Gastrocnemius medialis (tissue), 4 donors: ENCODE data around the gene EDC3. TPM values are rescaled to one million over a fixed set of nuclear protein-coding genes. Genes with fewer than 3 reads are reported as not detected.
A peak's percentile ranks its signal among the peaks of the same experiment; 100 is the strongest.

Source experiments
- ATAC-seq, 2 donors: fragments of 150-250 bp; one replicate each; pipeline ENCODE4 v1.9.1; 2016
- DNase-seq, 2 donors: peaks; one replicate each; pipeline ENCODE4 v3.0.0-alpha.2; 2019
- H3K27ac ChIP-seq, 4 donors: fragments of 200-600 bp; sonication (generic); 1 replicate in 1 of 4; 2 replicates in 3 of 4; pipeline ENCODE4 v1.5.1; 2016 to 2018; ENCODE audit warnings: mild to moderate bottlenecking in 2 of 4, moderate library complexity in 1 of 4
- H3K27me3 ChIP-seq, 3 donors: fragments of 200-600 bp; sonication (generic) in 2 of 3; 1 replicate in 1 of 3; 2 replicates in 2 of 3; pipeline versions ENCODE4 v1.5.1 to v1.6.0; 2016 to 2019; ENCODE audit warnings: mild to moderate bottlenecking in 1 of 3, moderate library complexity in 1 of 3
- H3K36me3 ChIP-seq, 2 donors: fragments of 200-600 bp; sonication (generic) in 1 of 2; one replicate each; pipeline ENCODE4 v1.5.1; 2017 to 2018
- H3K4me1 ChIP-seq, 2 donors: fragments of 200-600 bp; sonication (generic) in 1 of 2; one replicate each; pipeline ENCODE4 v1.5.1; 2016 to 2017; ENCODE audit warnings: mild to moderate bottlenecking in 2 of 2
- H3K4me3 ChIP-seq, 4 donors: fragments of 200-600 bp; sonication (generic) in 3 of 4; 1 replicate in 1 of 4; 2 replicates in 3 of 4; pipeline ENCODE4 v1.5.1; 2016 to 2019; ENCODE audit warnings: mild to moderate bottlenecking in 2 of 4
- H3K9me3 ChIP-seq, 3 donors: fragments of 200-600 bp; sonication (generic) in 2 of 3; 1 replicate in 1 of 3; 2 replicates in 2 of 3; pipeline ENCODE4 v1.5.1; 2016 to 2019
- CTCF ChIP-seq, 5 experiments: fragments of 450-650 bp in 3 of 5; fragments of 200-600 bp in 2 of 5; sonication (generic) in 2 of 5; IDR thresholded peaks in 4 of 5; conservative IDR thresholded peaks in 1 of 5; 1 replicate in 4 of 5; 2 replicates in 1 of 5; pipeline ENCODE4 v1.5.1; 2016 to 2019; ENCODE audit warnings: antibody characterized with exemption in 5 of 5, mild to moderate bottlenecking in 3 of 5, moderate library complexity in 3 of 5
- POLR2A ChIP-seq, 2 donors: fragments of 450-650 bp; IDR thresholded peaks; one replicate each; pipeline ENCODE4 v1.6.1; 2017; ENCODE audit warnings: antibody characterized with exemption in 2 of 2, mild to moderate bottlenecking in 2 of 2, moderate library complexity in 2 of 2
- in situ Hi-C, 4 donors: fragments of 200-750 bp; cut with MboI; loops; one replicate each; pipeline versions ENCODE4 v1.15.0 to v1.8.0; 2017; ENCODE audit warnings: low sequenced_read_pairs in 4 of 4
- intact Hi-C: fragments of 100-400 bp; cut with DNase I; formaldehyde crosslinking; loops from one replicate; pipeline ENCODE4 v1.15.1; 2023; ENCODE audit warnings: low total_unique reads
- total RNA-seq, 4 donors: library from RNA; depleted of rRNA; stranded (reverse); fragments of >200 nt; gene quantifications; one replicate each; pipeline versions ENCODE4 v1.1.0 to v1.2.3, GENCODE V29; 2016

Gene EDC3
- total RNA-seq, 4 donors from 2014 or later = 7.9 to 19.4 (median 11.6) TPM

GRCh38 chr15:74642348-74642733 lies 53.5 kb downstream of the EDC3 start:
- DNase-seq (no peak), ATAC-seq (no peak)
- H3K9me3 ChIP-seq = no peaks in the 10 kb centered on the region
- in situ Hi-C loops = loop anchor here in 3 of 4 donors (25.0 kb wide), 1 partner anchor 295 kb away; the partner anchor contains the start of gene COX5A (in 3 of the 3)
- peak overlapping the region; percentile 35 to 79 (median 44) for H3K27ac ChIP-seq
- TF ChIP-seq POLR2A (IDR thresholded peaks at IDR 0.05) (no peak), CTCF (IDR thresholded peaks at IDR 0.05 in 4 of 5, conservative IDR thresholded peaks at IDR 0.05 in 1 of 5) (no peak)
- intact Hi-C loops = no loop called here
- peaks cover 0 to 23% of the 10 kb centered on the region in 2 donors for H3K36me3 ChIP-seq
- peaks cover 39 to 56% of the 10 kb centered on the region in 2 donors for H3K4me1 ChIP-seq
- no peaks in the 10 kb centered on the region for H3K27me3 ChIP-seq
- H3K4me3 ChIP-seq = no peak overlapping the region

GRCh38 chr15:74641151-74641550 lies 54.7 kb downstream of the EDC3 start:
- DNase-seq (no peak), ATAC-seq (no peak)
- no peaks in the 10 kb centered on the region for H3K9me3 ChIP-seq
- in situ Hi-C loops (loop anchor here in 3 of 4 donors (25.0 kb wide), 1 partner anchor 296 kb away; the partner anchor contains the start of gene COX5A (in 3 of the 3)), intact Hi-C loops (no loop called here)
- H3K27ac ChIP-seq = peak overlapping the region in 3 of 4 donors; percentile 14 to 79 (median 35)
- no peak overlapping the region for H3K4me3 ChIP-seq
- no peak for TF ChIP-seq CTCF (IDR thresholded peaks at IDR 0.05 in 4 of 5, conservative IDR thresholded peaks at IDR 0.05 in 1 of 5)
- TF ChIP-seq POLR2A (IDR thresholded peaks at IDR 0.05) = no peak
- peaks cover 0 to 35% of the 10 kb centered on the region in 2 donors for H3K36me3 ChIP-seq
- no peaks in the 10 kb centered on the region for H3K27me3 ChIP-seq
- H3K4me1 ChIP-seq = peaks cover 34 to 46% of the 10 kb centered on the region in 2 donors

GRCh38 chr15:74636984-74637383 lies 58.8 kb downstream of the EDC3 start:
- H3K9me3 ChIP-seq = no peaks in the 10 kb centered on the region
- H3K27ac ChIP-seq = no peak overlapping the region
- no peaks in the 10 kb centered on the region for H3K27me3 ChIP-seq
- intact Hi-C loops (loop anchor here (10.0 kb wide), 1 partner anchor 568 kb away; the partner anchor contains the start of gene C15orf39), in situ Hi-C loops (loop anchor here (10.0 to 25.0 kb wide), 2 partner anchors 138 to 300 kb away; partner anchors contain the start of gene COX5A (in 3 of the 4))
- DNase-seq (no peak), ATAC-seq (no peak)
- H3K36me3 ChIP-seq = peaks cover 0 to 75% of the 10 kb centered on the region in 2 donors
- peaks cover 7 to 22% of the 10 kb centered on the region in 2 donors for H3K4me1 ChIP-seq
- TF ChIP-seq CTCF (IDR thresholded peaks at IDR 0.05 in 4 of 5, conservative IDR thresholded peaks at IDR 0.05 in 1 of 5) = no peak
- TF ChIP-seq POLR2A (IDR thresholded peaks at IDR 0.05) = no peak
- H3K4me3 ChIP-seq = no peak overlapping the region

- ATAC-seq = peak; percentile 64 to 73
- Histone ChIP-seq H3K27me3 (no peaks in the 10 kb centered on the region), H3K36me3 (peaks cover 0 to 88% of the 10 kb centered on the region in 2 donors), H3K4me1 (peaks cover 0 to 4% of the 10 kb centered on the region in 2 donors), H3K27ac (no peak overlapping the region), H3K9me3 (no peaks in the 10 kb centered on the region), H3K4me3 (no peak overlapping the region)
- no peak for TF ChIP-seq POLR2A (IDR thresholded peaks at IDR 0.05)
- TF ChIP-seq CTCF (IDR thresholded peaks at IDR 0.05 in 4 of 5, conservative IDR thresholded peaks at IDR 0.05 in 1 of 5) = peak; percentile 83 to 89 (median 85)
- intact Hi-C loops = loop anchor here (1.0 to 10.0 kb wide), 2 partner anchors 134 to 570 kb away; partner anchors contain the start of gene C15orf39
- in situ Hi-C loops = loop anchor here (10.0 to 25.0 kb wide), 2 partner anchors 140 to 302 kb away; partner anchors contain the start of gene COX5A (in 3 of the 4)
- DNase-seq = peak in 1 of 2 donors; percentile 51
Observed at GRCh38 chr15:74635228-74635627, 60.6 kb downstream of the EDC3 start.
